Nephron (organoid): ENCODE data around the gene CHTF18.

Experiments used
- H3K27ac Mint-ChIP-seq, 3 experiments: 2 replicates each; pipeline ENCODE4 v1.8.0; 2020; ENCODE audit warnings: mixed read lengths in 3 of 3, mild to moderate bottlenecking in 2 of 3, moderate library complexity in 1 of 3
- H3K27me3 Mint-ChIP-seq: 2 replicates; pipeline ENCODE4 v1.8.0; 2021; ENCODE audit warnings: low read depth, mild to moderate bottlenecking, moderate library complexity, mixed read lengths
- H3K36me3 Mint-ChIP-seq: 2 replicates; pipeline ENCODE4 v1.8.0; 2020; ENCODE audit warnings: low read depth, mixed read lengths
- H3K4me1 Mint-ChIP-seq: 2 replicates; pipeline ENCODE4 v1.8.0; 2020; ENCODE audit warnings: mixed read lengths
- H3K4me3 Mint-ChIP-seq, 3 experiments: 2 replicates each; pipeline ENCODE4 v1.8.0; 2020; ENCODE audit warnings: mild to moderate bottlenecking in 3 of 3, mixed read lengths in 3 of 3, moderate library complexity in 2 of 3
- H3K9me3 Mint-ChIP-seq: 2 replicates; pipeline ENCODE4 v1.8.0; 2020; ENCODE audit warnings: mixed read lengths
- CTCF ChIP-seq, 3 experiments: fragments of 200-600 bp; sonication (generic); IDR thresholded peaks; one replicate each; pipeline ENCODE4 v1.5.0; 2021; ENCODE audit warnings: antibody characterized with exemption in 3 of 3; ENCODE audit not compliant: unreplicated experiment in 3 of 3

CHTF18 gene

GRCh38 chr16:799111-799947, 10.9 kb downstream of the CHTF18 start:
- TF ChIP-seq CTCF (IDR thresholded peaks at IDR 0.05; ENCODE audit: unreplicated experiment in 3 of 3), result no peak
- H3K4me3 Mint-ChIP-seq, result no peak overlapping the region
- H3K9me3 Mint-ChIP-seq, result no peaks in the 10 kb centered on the region
- H3K36me3 Mint-ChIP-seq, result peaks cover 3% of the 10 kb centered on the region
- H3K27ac Mint-ChIP-seq, result no peak overlapping the region
- H3K27me3 Mint-ChIP-seq, result peaks cover 49% of the 10 kb centered on the region
- peaks cover 2% of the 10 kb centered on the region for H3K4me1 Mint-ChIP-seq

GRCh38 chr16:799948-800833, 11.8 kb downstream of the CHTF18 start, which contains the start of gene GNG13:
Gene GNG13 (minus strand): TSS chr16:800734. CDS start chr16:799077, 1,657 bp downstream.
- Mint-ChIP-seq H3K27ac (no peak within 1 kb of the TSS), H3K36me3 (peaks cover 3% of the 10 kb centered on the region), H3K4me1 (peaks cover 7% of the 10 kb centered on the region), H3K9me3 (no peaks in the 10 kb centered on the region), H3K4me3 (no peak within 1 kb of the TSS), H3K27me3 (peaks cover 49% of the 10 kb centered on the region)
- no peak for TF ChIP-seq CTCF (IDR thresholded peaks at IDR 0.05; ENCODE audit: unreplicated experiment in 3 of 3)

DNA sequence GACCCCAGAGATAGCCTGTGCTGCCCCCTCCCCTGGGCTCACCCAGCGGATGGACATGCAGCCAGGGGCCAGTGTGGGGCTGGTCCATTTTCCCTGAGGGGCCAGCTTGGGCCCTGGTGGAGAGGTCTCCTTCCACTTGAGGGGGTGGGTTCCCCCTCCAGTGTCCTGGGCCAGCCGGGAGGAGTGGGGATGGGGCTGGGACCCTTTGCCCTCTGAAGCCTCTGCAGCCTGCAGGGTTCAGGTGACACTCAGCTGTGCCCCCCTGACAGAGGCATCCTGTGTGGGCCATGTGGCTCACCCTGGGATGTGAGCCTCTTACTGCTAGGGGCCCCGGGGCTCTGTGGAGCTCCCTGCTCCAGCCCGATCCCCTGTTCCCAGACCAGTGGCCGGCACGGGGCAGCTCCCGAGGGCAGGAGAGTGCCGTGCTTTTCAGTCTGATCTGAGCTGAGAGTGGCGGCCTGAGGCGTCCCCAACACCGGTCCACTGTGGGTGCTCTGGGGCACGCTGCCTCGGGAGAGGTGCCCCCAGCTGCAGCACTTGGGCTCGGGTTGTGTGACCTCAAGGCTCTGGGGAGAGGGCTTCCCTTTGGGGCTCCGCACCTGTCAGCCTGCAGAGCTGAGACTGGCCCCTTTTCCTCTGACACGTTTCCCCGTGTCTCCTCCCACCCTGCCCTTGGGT, 12.6 kb downstream of the CHTF18 start:
- H3K36me3 Mint-ChIP-seq, result peaks cover 3% of the 10 kb centered on the region
- H3K27ac Mint-ChIP-seq, result no peak overlapping the region
- no peak overlapping the region for H3K4me3 Mint-ChIP-seq
- no peak for TF ChIP-seq CTCF (IDR thresholded peaks at IDR 0.05; ENCODE audit: unreplicated experiment in 3 of 3)
- H3K27me3 Mint-ChIP-seq, result peaks cover 49% of the 10 kb centered on the region
- no peaks in the 10 kb centered on the region for H3K9me3 Mint-ChIP-seq
- peaks cover 7% of the 10 kb centered on the region for H3K4me1 Mint-ChIP-seq

- Mint-ChIP-seq H3K36me3 (peaks cover 3% of the 10 kb centered on the region), H3K4me1 (peaks cover 7% of the 10 kb centered on the region), H3K4me3 (no peak overlapping the region), H3K27ac (no peak overlapping the region), H3K9me3 (no peaks in the 10 kb centered on the region), H3K27me3 (peaks cover 49% of the 10 kb centered on the region)
- TF ChIP-seq CTCF (IDR thresholded peaks at IDR 0.05; ENCODE audit: unreplicated experiment in 3 of 3), result no peak
Observed at GRCh38 chr16:801584-802363, 13.4 kb downstream of the CHTF18 start.

- no peak for TF ChIP-seq CTCF (IDR thresholded peaks at IDR 0.05; ENCODE audit: unreplicated experiment in 3 of 3)
- H3K27me3 Mint-ChIP-seq, result peaks cover 48% of the 10 kb centered on the region
- H3K27ac Mint-ChIP-seq, result no peak overlapping the region
- no peaks in the 10 kb centered on the region for H3K9me3 Mint-ChIP-seq
- peaks cover 7% of the 10 kb centered on the region for H3K4me1 Mint-ChIP-seq
- H3K36me3 Mint-ChIP-seq, result peaks cover 3% of the 10 kb centered on the region
- no peak overlapping the region for H3K4me3 Mint-ChIP-seq
Observed at GRCh38 chr16:802461-802860, 14.0 kb downstream of the CHTF18 start.
